Rectal smooth muscle tissue (tissue), 1 donor: ENCODE data around the gene PPP4R2.

Experiments
- H3K27ac ChIP-seq: one replicate; pipeline ENCODE4 v1.7.0; 2013; ENCODE audit warnings: low read depth, low read length, inconsistent platforms
- H3K27me3 ChIP-seq: one replicate; pipeline ENCODE4 v1.7.0; 2013; ENCODE audit warnings: low read length; ENCODE audit not compliant: control insufficient read depth, insufficient read depth
- H3K36me3 ChIP-seq: one replicate; pipeline ENCODE4 v1.7.0; 2013; ENCODE audit warnings: low read length; ENCODE audit not compliant: control insufficient read depth, insufficient read depth
- H3K4me1 ChIP-seq: one replicate; pipeline ENCODE4 v1.7.0; 2013; ENCODE audit warnings: low read length; ENCODE audit not compliant: control insufficient read depth, insufficient read depth
- H3K4me3 ChIP-seq: one replicate; pipeline ENCODE4 v1.7.0; 2013; ENCODE audit warnings: low read length
- H3K9ac ChIP-seq: one replicate; pipeline ENCODE4 v1.7.0; 2013; ENCODE audit warnings: low read length

Gene PPP4R2

DNA sequence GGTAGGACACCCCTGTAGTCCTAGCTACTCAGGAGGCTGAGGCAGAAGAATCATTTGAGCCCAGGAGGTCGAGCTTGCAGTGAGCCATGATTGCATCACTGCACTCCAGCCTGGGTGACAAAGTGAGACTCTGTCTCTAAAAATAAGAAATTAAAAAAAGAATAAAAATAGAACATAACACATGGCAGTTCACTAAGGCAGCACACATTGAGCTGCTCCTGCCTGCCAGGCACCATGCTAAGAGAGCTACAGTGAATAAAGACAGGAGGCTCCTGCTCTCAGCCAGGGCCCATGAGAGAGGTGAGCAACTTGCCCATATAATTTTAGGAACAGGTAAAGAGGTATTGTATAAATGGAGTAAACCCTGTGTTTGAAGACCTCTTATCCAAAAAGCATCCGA lies 119.2 kb downstream of the PPP4R2 start:
- Histone ChIP-seq H3K27ac (no peak overlapping the region), H3K36me3 (no peaks in the 10 kb centered on the region), H3K4me1 (no peaks in the 10 kb centered on the region), H3K4me3 (no peak overlapping the region), H3K27me3 (no peaks in the 10 kb centered on the region), H3K9ac (no peak overlapping the region)
